AG04450 (cell line): Measurements from ENCODE around the gene GPANK1. TPM values are rescaled to one million over a fixed set of nuclear protein-coding genes. Genes with fewer than 3 reads are reported as not detected.
A peak's percentile ranks its signal among the peaks of the same experiment; 100 is the strongest.

Experiments
- CTCF ChIA-PET: fragments of 300-600, 350-600 bp; formaldehyde crosslinking; extraction: SDS; loops from one replicate; lab custom pipeline; 2022; ENCODE audit warnings: antibody characterized with exemption, inconsistent platforms; lab: Charles Lee
- POLR2A ChIA-PET: fragments of 350-600 bp; formaldehyde crosslinking; extraction: SDS; loops from one replicate; lab custom pipeline; 2021; ENCODE audit warnings: antibody characterized with exemption, inconsistent platforms; lab: Yijun Ruan, JAX
- DNase-seq: peaks from one replicate; pipeline ENCODE4 v3.0.0-alpha.2; 2011; ENCODE audit warnings: low read depth, low spot score
- H3K27ac ChIP-seq: one replicate; pipeline ENCODE4 v1.5.1; 2012; ENCODE audit warnings: low read depth, low read length, control low read depth
- H3K27me3 ChIP-seq: one replicate; pipeline ENCODE4 v1.6.0; 2012; ENCODE audit warnings: low read length; ENCODE audit not compliant: control insufficient read depth, insufficient read depth
- H3K4me3 ChIP-seq: 2 replicates; pipeline ENCODE4 v1.5.1; 2011; ENCODE audit warnings: mild to moderate bottlenecking, low read depth, low read length, control low read depth
- H3K9me3 ChIP-seq: 2 replicates; pipeline ENCODE4 v1.5.1; 2012; ENCODE audit warnings: low read length; ENCODE audit not compliant: control insufficient read depth, insufficient read depth
- CTCF ChIP-seq: IDR thresholded peaks from 2 replicates; pipeline ENCODE4 v1.5.1; 2011; ENCODE audit warnings: low read depth, low read length, control low read depth, inconsistent platforms
- polyA plus RNA-seq: library from polyadenylated mRNA; depleted of rRNA; stranded (reverse); fragments of >200 nt; gene quantifications from 2 replicates; pipeline ENCODE4 v1.2.3, GENCODE V29; 2011

The GPANK1 gene
- polyA plus RNA-seq, 1 experiment, result 13.5 TPM

- Histone ChIP-seq H3K27ac (peak overlapping the region; percentile 78), H3K4me3 (peak overlapping the region; percentile 94), H3K27me3 (no peaks in the 10 kb centered on the region), H3K9me3 (no peaks in the 10 kb centered on the region; the same call in 1 of the 2 replicates)
- no peak for DNase-seq
- POLR2A ChIA-PET, result interaction anchor here (0.8 to 1.3 kb wide), 5 partner anchors 9 to 166 kb away, joined by 3 to 20 read pairs (median 7); partner anchors contain the start of genes BAG6, HSPA1A, HSPA1B and HSPA1L
- CTCF ChIA-PET, result interaction anchor here (0.6 kb wide), 1 partner anchor 53 kb away, joined by 4 read pairs; no protein-coding TSS in a partner anchor
- no peak for TF ChIP-seq CTCF
Observed at GRCh38 chr6:31661262-31662123, 3.3 kb downstream of the GPANK1 start.

- Histone ChIP-seq H3K27ac (peak within 1 kb of the TSS; percentile 78), H3K4me3 (peak within 1 kb of the TSS; percentile 94), H3K27me3 (no peaks in the 10 kb centered on the region), H3K9me3 (no peaks in the 10 kb centered on the region; the same call in 1 of the 2 replicates)
- DNase-seq, result no peak
- TF ChIP-seq CTCF, result no peak
- ChIA-PET CTCF (interaction anchor here (0.6 kb wide), 2 partner anchors 52 to 120 kb away, joined by 4 to 6 read pairs; no protein-coding TSS in a partner anchor), POLR2A (interaction anchor here (0.8 to 1.3 kb wide), 5 partner anchors 8 to 167 kb away, joined by 3 to 20 read pairs (median 7); partner anchors contain the start of genes BAG6, HSPA1A, HSPA1B and HSPA1L)
Observed at GRCh38 chr6:31660381-31661261, 4.2 kb downstream of the GPANK1 start, which contains the start of gene C6orf47. TSS of gene C6orf47 (minus strand) at chr6:31660778. CDS start at chr6:31659947, 831 bp downstream.

GRCh38 chr6:31659649-31660380 lies 5.0 kb downstream of the GPANK1 start:
- no peaks in the 10 kb centered on the region; the same call in 1 of the 2 replicates for H3K9me3 ChIP-seq

More at GRCh38 chr6:31659649-31660380, 5.0 kb downstream of the GPANK1 start:
- TF ChIP-seq CTCF, result no peak
- ChIA-PET POLR2A (interaction anchor here (0.6 to 1.3 kb wide), 4 partner anchors 8 to 168 kb away, joined by 3 to 20 read pairs (median 5); partner anchors contain the start of genes BAG6, HSPA1A, HSPA1B and HSPA1L), CTCF (no interaction called here)
- Histone ChIP-seq H3K27ac (peak overlapping the region; percentile 61), H3K4me3 (peak overlapping the region; percentile 94), H3K27me3 (no peaks in the 10 kb centered on the region)
- no peak for DNase-seq
